ENCODE measurements around the gene CSAD.

DNA sequence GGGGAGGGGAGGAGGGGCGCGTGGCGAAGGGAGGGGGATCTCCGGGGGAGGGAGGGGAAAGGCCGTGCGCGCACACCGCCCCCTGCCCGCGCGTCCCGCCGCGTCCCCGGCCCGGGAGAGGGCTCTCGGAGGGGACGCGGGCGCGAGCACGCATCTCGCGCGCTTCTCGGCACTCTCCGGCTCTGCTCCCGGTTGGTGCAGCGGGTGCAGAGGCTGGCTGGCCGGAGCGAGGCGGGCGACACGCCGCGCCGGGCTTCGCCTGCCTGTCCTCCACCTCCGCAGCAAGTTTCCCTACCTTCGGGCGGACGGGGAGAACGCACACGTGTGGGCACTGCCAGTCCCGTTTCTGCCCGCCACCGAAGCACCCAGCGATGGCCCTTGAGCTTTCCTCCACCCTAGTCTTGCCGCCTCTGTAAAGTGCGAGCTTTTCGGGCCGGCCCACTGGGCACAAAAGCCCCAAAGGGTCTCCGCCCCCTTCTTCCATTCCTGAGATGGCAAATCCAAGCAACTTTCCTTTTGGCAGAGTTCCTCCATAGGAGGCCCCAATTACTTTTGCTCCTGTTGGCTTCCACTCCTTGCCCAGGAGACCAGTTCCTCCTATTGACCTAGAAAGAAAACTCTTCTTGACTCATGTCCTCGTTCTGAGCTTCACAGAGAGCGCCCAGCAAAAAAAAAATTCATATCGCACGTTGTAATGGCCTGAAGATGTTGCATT is 363 bp upstream of the CSAD start:
- TF ChIP-seq, protein P1, sequence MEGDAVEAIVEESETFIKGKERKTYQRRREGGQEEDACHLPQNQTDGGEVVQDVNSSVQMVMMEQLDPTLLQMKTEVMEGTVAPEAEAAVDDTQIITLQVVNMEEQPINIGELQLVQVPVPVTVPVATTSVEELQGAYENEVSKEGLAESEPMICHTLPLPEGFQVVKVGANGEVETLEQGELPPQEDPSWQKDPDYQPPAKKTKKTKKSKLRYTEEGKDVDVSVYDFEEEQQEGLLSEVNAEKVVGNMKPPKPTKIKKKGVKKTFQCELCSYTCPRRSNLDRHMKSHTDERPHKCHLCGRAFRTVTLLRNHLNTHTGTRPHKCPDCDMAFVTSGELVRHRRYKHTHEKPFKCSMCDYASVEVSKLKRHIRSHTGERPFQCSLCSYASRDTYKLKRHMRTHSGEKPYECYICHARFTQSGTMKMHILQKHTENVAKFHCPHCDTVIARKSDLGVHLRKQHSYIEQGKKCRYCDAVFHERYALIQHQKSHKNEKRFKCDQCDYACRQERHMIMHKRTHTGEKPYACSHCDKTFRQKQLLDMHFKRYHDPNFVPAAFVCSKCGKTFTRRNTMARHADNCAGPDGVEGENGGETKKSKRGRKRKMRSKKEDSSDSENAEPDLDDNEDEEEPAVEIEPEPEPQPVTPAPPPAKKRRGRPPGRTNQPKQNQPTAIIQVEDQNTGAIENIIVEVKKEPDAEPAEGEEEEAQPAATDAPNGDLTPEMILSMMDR (conservative IDR thresholded peaks at IDR 0.05) = no peak
- no peak for TF ChIP-seq EZH2 (IDR thresholded peaks at IDR 0.05; ENCODE audit: low read depth)
